HG03060 (cell line): ENCODE data around the gene CELF4.

Experiments
- ATAC-seq: cut with Tn5 transposase; IDR thresholded peaks from one replicate; pipeline ENCODE4 v1.9.1; 2021; ENCODE audit warnings: low read depth, moderate number of reproducible peaks; ENCODE audit not compliant: unreplicated experiment

CELF4 gene

GRCh38 chr18:37309059-37309458 lies 256.5 kb downstream of the CELF4 start:
- ATAC-seq: no peak

- ATAC-seq: no peak
Observed at GRCh38 chr18:37307181-37307580, 258.4 kb downstream of the CELF4 start.

GRCh38 chr18:37306432-37306831 lies 259.2 kb downstream of the CELF4 start:
- ATAC-seq: no peak

- ATAC-seq: no peak
Observed at GRCh38 chr18:37305066-37305465, 260.5 kb downstream of the CELF4 start.

- no peak for ATAC-seq
Observed at GRCh38 chr18:37304012-37304680, 261.5 kb downstream of the CELF4 start.

GRCh38 chr18:37303009-37303408 lies 262.6 kb downstream of the CELF4 start:
- ATAC-seq: no peak

GRCh38 chr18:37302519-37302918 lies 263.1 kb downstream of the CELF4 start:
- ATAC-seq: no peak

- peak; percentile 94 for ATAC-seq
Observed at GRCh38 chr18:37299471-37300304, 265.9 kb downstream of the CELF4 start.

- no peak for ATAC-seq
Observed at GRCh38 chr18:37298816-37299215, 266.8 kb downstream of the CELF4 start.

- no peak for ATAC-seq
Observed at GRCh38 chr18:37297106-37297505, 268.5 kb downstream of the CELF4 start.

- ATAC-seq: no peak
Observed at GRCh38 chr18:37294951-37295350, 270.6 kb downstream of the CELF4 start.

- no peak for ATAC-seq
Observed at GRCh38 chr18:37293359-37293758, 272.2 kb downstream of the CELF4 start.

- ATAC-seq: no peak
Observed at GRCh38 chr18:37289423-37289822, 276.2 kb downstream of the CELF4 start.

- ATAC-seq: no peak
Observed at GRCh38 chr18:37287601-37288000, 278.0 kb downstream of the CELF4 start.

GRCh38 chr18:37286801-37287200 lies 278.8 kb downstream of the CELF4 start:
- no peak for ATAC-seq

GRCh38 chr18:37285825-37286224 lies 279.8 kb downstream of the CELF4 start:
- ATAC-seq: no peak

- ATAC-seq: no peak
Observed at GRCh38 chr18:37284260-37284659, 281.3 kb downstream of the CELF4 start.

- no peak for ATAC-seq
Observed at GRCh38 chr18:37282386-37283037, 283.1 kb downstream of the CELF4 start.

- no peak for ATAC-seq
Observed at GRCh38 chr18:37280701-37281393, 284.8 kb downstream of the CELF4 start.

- ATAC-seq: no peak
Observed at GRCh38 chr18:37277804-37278203, 287.8 kb downstream of the CELF4 start.
